GM23338 (cell line): ENCODE measurements around the gene MEGF6.

ENCODE experiments used
- CREB1 ChIP-seq: fragments of 250-450 bp; sonication (Bioruptor Pico); IDR thresholded peaks from 2 replicates; pipeline ENCODE4 v1.5.0; 2020; ENCODE audit warnings: low read depth, mild to moderate bottlenecking, moderate library complexity
- EZH2 ChIP-seq: fragments of 200-600 bp; sonication (generic); IDR thresholded peaks from one replicate; pipeline ENCODE4 v1.8.0; 2017; ENCODE audit warnings: antibody characterized with exemption, mild to moderate bottlenecking, low read depth; ENCODE audit not compliant: unreplicated experiment
- EZH2phosphoT487 ChIP-seq: fragments of 200-600 bp; sonication (generic); IDR thresholded peaks from one replicate; pipeline ENCODE4 v1.8.1; 2018; ENCODE audit warnings: antibody characterized with exemption; ENCODE audit not compliant: unreplicated experiment
- JUNB ChIP-seq: IDR thresholded peaks from one replicate; pipeline ENCODE4 v1.6.1; 2016; ENCODE audit warnings: antibody characterized with exemption; ENCODE audit not compliant: unreplicated experiment
- NANOG ChIP-seq: IDR thresholded peaks from 2 replicates; pipeline ENCODE4 v1.6.1; 2016; ENCODE audit warnings: antibody characterized with exemption, borderline replicate concordance
- POLR2AphosphoS5 ChIP-seq: IDR thresholded peaks from 2 replicates; pipeline ENCODE4 v1.6.1; 2016; ENCODE audit warnings: antibody characterized with exemption, low read depth
- REST ChIP-seq: IDR thresholded peaks from one replicate; pipeline ENCODE4 v1.6.1; 2018; ENCODE audit warnings: antibody characterized with exemption; ENCODE audit not compliant: unreplicated experiment
- STAT1 ChIP-seq: IDR thresholded peaks from one replicate; pipeline ENCODE4 v1.6.1; 2016; ENCODE audit warnings: antibody characterized with exemption; ENCODE audit not compliant: unreplicated experiment
- ZNF114 ChIP-seq: fragments of 250-450 bp; sonication (Bioruptor Pico); IDR thresholded peaks from 2 replicates; pipeline ENCODE4 v1.5.0; 2020; ENCODE audit warnings: mild to moderate bottlenecking, moderate library complexity
- TF ChIP-seq, protein P1 (sequence below), 2 experiments: fragments of 200-600 bp in 1 of 2; sonication (generic) in 1 of 2; conservative IDR thresholded peaks; 2 replicates each; pipeline versions ENCODE4 v1.5.1 to v1.6.1; 2016 to 2017; ENCODE audit warnings: antibody characterized with exemption in 2 of 2, low read depth in 2 of 2, mild to moderate bottlenecking in 2 of 2, moderate library complexity in 1 of 2
- TF ChIP-seq, protein P2 (sequence below): IDR thresholded peaks from 2 replicates; pipeline ENCODE4 v1.6.1; 2016; ENCODE audit warnings: antibody characterized with exemption

DNA sequence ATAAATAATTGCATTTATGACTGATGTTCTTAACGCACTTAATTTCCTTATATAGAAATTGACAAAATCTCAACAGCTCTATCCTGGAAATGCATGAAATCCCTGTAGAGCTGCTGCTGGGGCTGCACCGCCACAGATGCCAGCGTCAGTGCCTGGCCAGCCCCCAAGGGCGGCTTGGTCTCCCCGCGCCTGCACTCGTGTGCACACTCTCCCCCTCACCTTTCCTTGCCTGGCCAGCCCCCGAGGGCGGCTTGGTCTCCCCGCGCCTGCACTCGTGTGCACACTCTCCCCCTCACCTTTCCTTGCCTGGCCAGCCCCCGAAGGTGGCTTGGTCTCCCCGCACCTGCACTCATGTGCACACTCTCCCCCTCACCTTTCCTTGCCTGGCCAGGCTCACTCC lies 24.8 kb upstream of the MEGF6 start:
- TF ChIP-seq, protein P1, sequence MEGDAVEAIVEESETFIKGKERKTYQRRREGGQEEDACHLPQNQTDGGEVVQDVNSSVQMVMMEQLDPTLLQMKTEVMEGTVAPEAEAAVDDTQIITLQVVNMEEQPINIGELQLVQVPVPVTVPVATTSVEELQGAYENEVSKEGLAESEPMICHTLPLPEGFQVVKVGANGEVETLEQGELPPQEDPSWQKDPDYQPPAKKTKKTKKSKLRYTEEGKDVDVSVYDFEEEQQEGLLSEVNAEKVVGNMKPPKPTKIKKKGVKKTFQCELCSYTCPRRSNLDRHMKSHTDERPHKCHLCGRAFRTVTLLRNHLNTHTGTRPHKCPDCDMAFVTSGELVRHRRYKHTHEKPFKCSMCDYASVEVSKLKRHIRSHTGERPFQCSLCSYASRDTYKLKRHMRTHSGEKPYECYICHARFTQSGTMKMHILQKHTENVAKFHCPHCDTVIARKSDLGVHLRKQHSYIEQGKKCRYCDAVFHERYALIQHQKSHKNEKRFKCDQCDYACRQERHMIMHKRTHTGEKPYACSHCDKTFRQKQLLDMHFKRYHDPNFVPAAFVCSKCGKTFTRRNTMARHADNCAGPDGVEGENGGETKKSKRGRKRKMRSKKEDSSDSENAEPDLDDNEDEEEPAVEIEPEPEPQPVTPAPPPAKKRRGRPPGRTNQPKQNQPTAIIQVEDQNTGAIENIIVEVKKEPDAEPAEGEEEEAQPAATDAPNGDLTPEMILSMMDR (conservative IDR thresholded peaks at IDR 0.05; ENCODE audit: low read depth in 2 of 2) = no peak
- TF ChIP-seq POLR2AphosphoS5 (no peak), REST (no peak), EZH2phosphoT487 (no peak), CREB1 (CRISPR knock-in tag) (no peak), NANOG (no peak), JUNB (no peak), EZH2 (no peak), STAT1 (no peak), ZNF114 (CRISPR knock-in tag) (no peak)
- TF ChIP-seq, protein P2, sequence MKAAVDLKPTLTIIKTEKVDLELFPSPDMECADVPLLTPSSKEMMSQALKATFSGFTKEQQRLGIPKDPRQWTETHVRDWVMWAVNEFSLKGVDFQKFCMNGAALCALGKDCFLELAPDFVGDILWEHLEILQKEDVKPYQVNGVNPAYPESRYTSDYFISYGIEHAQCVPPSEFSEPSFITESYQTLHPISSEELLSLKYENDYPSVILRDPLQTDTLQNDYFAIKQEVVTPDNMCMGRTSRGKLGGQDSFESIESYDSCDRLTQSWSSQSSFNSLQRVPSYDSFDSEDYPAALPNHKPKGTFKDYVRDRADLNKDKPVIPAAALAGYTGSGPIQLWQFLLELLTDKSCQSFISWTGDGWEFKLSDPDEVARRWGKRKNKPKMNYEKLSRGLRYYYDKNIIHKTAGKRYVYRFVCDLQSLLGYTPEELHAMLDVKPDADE = no peak
